Thymus (tissue), 11 donors: ENCODE measurements around the gene ARMC9. TPM values are rescaled to one million over a fixed set of nuclear protein-coding genes. Genes with fewer than 3 reads are reported as not detected.

Experiments
- DNase-seq, 9 donors: peaks; one replicate each; pipeline ENCODE4 v3.0.0-alpha.2; 2013; ENCODE audit warnings: low spot score in 9 of 9, low read depth in 6 of 9, missing footprints in 1 of 9
- H3K27ac ChIP-seq, 2 donors: one replicate each; pipeline ENCODE4 v1.5.1; 2013; ENCODE audit warnings: control low read depth in 1 of 2, low read depth in 1 of 2, low read length in 1 of 2, mild to moderate bottlenecking in 1 of 2, moderate library complexity in 1 of 2
- H3K27me3 ChIP-seq, 2 donors: one replicate each; pipeline ENCODE4 v1.5.1; 2013; ENCODE audit warnings: low read length in 1 of 2; ENCODE audit not compliant: control insufficient read depth in 2 of 2, insufficient read depth in 1 of 2
- H3K36me3 ChIP-seq, 2 donors: one replicate each; pipeline ENCODE4 v1.5.1; 2013; ENCODE audit warnings: low read length in 1 of 2, mild to moderate bottlenecking in 1 of 2, moderate library complexity in 1 of 2; ENCODE audit not compliant: control insufficient read depth in 2 of 2, insufficient read depth in 2 of 2
- H3K4me1 ChIP-seq, 2 donors: one replicate each; pipeline ENCODE4 v1.5.1; 2013; ENCODE audit warnings: low read length in 2 of 2; ENCODE audit not compliant: control insufficient read depth in 2 of 2, insufficient read depth in 2 of 2
- H3K4me3 ChIP-seq, 2 donors: one replicate each; pipeline ENCODE4 v1.5.1; 2013; ENCODE audit warnings: low read length in 2 of 2, control low read depth in 1 of 2, mild to moderate bottlenecking in 1 of 2
- H3K9me3 ChIP-seq, 2 donors: one replicate each; pipeline ENCODE4 v1.5.1; 2013; ENCODE audit warnings: low read length in 1 of 2, mild to moderate bottlenecking in 1 of 2; ENCODE audit not compliant: control insufficient read depth in 2 of 2, insufficient read depth in 1 of 2
- WGBS: extraction: QIAGEN DNeasy Blood & Tissue Kit; methylation state at CpG from one replicate; pipeline ENCODE4 v1.1.7; 2013; 5-methylcytosine and 5-hydroxymethylcytosine counted together
- polyA plus RNA-seq: library from polyadenylated mRNA; stranded (reverse); fragments of 200-250 nt; gene quantifications from one replicate; pipeline ENCODE4 v1.2.3, GENCODE V29; 2013
- total RNA-seq: library from RNA; stranded (reverse); fragments of 120-200 nt; gene quantifications from one replicate; pipeline ENCODE4 v1.2.4, GENCODE V29; 2013
- donor health status: healthy.

The ARMC9 gene
- total and polyA plus RNA-seq, 2 donors, result 5.4 to 5.7 TPM

DNA sequence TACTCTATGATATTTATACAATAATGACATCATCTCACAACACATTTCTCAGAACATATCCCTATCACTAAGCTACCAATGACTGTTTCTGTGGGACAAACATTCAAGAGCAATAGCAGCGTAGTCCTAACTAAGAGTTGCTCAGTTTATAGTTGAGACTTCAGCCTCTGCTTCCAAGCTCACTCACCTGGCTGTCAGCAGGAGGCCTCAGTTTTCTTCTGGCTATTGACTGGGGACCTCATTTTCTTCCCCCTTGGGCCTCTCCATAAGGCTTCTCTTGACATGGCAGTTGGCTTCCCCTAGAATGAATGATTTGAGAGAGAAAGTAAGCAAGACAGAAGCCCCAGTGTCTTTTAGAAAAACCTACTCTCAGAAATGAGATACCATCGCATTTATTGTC, 85.9 kb downstream of the ARMC9 start:
- Histone ChIP-seq H3K36me3 (no peaks in the 10 kb centered on the region), H3K4me1 (no peaks in the 10 kb centered on the region), H3K9me3 (no peaks in the 10 kb centered on the region), H3K4me3 (no peak overlapping the region), H3K27ac (no peak overlapping the region), H3K27me3 (no peaks in the 10 kb centered on the region)
- WGBS, result 98% methylated on average over 2 of the region's 2 CpGs
- no peak for DNase-seq

DNA sequence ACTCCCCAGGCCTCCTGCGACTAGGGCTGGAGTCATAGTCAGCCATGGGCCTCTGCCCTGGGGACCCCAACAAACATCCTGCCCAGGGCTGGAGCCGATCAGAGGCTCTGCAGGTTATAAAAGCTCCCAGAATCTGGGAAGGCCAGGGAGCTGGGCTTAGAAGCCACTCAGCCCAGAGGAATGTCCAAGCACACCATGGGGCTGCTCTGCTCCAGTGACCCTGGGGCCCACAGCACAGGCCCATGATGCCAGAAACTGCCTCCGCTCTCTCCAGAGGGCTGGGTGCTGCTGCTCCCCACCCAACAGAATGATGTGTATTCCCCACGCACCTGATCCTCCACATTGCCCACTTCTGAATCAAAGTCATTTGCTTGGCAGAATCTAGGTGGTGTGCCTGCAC, 88.5 kb downstream of the ARMC9 start:
- Histone ChIP-seq H3K4me3 (no peak overlapping the region), H3K27ac (no peak overlapping the region), H3K36me3 (no peaks in the 10 kb centered on the region), H3K27me3 (no peaks in the 10 kb centered on the region), H3K4me1 (no peaks in the 10 kb centered on the region), H3K9me3 (no peaks in the 10 kb centered on the region)
- no peak for DNase-seq
- WGBS, result 96% methylated on average over 4 of the region's 4 CpGs

DNA sequence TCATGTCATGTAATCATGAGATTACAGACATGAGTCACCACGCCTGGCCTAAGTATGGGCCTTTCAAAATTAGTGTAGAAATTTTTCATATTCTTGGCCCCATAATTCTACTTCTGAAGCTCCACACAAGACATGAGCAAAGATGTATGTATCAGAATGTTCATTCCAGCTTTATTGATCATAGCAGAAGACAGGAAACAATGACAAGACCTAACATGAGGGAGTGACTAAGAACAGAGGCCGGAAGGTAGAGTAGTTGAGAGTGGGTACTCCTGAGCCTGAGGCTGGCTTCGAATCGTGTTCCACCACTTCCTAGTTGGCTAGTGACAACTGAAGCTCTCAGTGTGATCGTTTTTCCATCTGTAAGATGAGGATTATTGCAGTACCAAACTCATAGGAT, 89.3 kb downstream of the ARMC9 start:
- Histone ChIP-seq H3K27me3 (no peaks in the 10 kb centered on the region), H3K4me3 (no peak overlapping the region), H3K36me3 (peaks cover 0 to 2% of the 10 kb centered on the region in 2 donors), H3K27ac (no peak overlapping the region), H3K9me3 (no peaks in the 10 kb centered on the region), H3K4me1 (no peaks in the 10 kb centered on the region)
- no peak for DNase-seq
- WGBS, result 97% methylated on average over 5 of the region's 5 CpGs

DNA sequence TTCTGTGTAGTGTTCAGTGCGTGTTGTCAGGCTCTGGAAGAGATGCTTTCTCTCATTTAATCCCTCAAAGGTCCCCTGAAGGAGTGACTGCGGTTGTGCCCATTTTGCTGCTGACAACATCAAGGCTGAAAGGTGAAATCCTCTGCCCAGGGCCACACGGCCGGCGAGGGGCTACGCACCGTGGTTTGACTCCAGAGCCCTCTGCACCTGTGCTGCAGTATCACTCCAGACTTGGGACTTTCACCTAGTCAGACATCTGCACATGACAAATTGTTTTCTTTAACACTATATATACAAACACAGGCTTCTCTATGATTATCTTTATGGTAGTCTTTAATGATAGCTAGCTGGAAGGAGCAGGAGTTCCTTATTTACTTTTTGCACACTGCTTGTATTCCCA, 90.2 kb downstream of the ARMC9 start:
- 96% methylated on average over 7 of the region's 7 CpGs for WGBS
- H3K4me3 ChIP-seq, result no peak overlapping the region
- no peak overlapping the region for H3K27ac ChIP-seq
- H3K36me3 ChIP-seq, result peaks cover 0 to 2% of the 10 kb centered on the region in 2 donors
- no peaks in the 10 kb centered on the region for H3K27me3 ChIP-seq
- H3K9me3 ChIP-seq, result no peaks in the 10 kb centered on the region
- no peak for DNase-seq
- H3K4me1 ChIP-seq, result no peaks in the 10 kb centered on the region

DNA sequence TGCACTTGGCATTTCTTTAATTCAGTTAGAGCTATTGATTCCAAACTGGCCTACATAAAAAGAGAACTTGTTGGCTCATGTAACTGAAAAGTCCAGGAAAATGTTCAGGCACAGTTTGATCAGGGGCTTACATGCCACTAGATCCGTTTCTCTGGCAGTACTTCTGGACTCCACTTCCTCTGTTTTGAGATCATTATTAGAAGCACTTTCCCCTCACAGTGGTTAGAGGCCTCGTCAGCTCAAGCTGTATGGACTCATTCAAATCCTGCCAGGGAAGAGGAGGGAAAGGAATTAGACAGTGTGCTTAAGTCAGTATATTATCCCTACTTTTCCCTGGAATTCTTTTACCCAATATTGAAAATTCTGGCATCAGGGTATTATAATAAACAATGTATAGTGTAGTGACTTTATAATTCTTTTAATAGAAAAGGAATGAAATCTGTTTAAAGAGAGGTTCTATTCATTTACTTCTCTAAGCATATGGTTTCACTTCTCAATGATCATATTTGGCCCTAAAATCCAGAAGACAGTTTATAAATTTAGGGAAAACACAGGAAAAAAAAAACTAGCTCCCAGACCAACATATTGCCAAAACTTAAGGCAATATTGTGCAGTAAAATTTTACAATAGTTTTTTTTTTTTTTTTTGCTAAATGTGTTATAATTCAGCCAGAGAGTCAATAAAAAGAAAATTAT, 92.0 kb downstream of the ARMC9 start:
- Histone ChIP-seq H3K4me3 (no peak overlapping the region), H3K36me3 (peaks cover 0 to 2% of the 10 kb centered on the region in 2 donors), H3K9me3 (no peaks in the 10 kb centered on the region), H3K27me3 (no peaks in the 10 kb centered on the region), H3K4me1 (peaks cover 0 to 2% of the 10 kb centered on the region in 2 donors), H3K27ac (no peak overlapping the region)
- 86% methylated on average over 2 of the region's 2 CpGs for WGBS
- DNase-seq, result no peak

DNA sequence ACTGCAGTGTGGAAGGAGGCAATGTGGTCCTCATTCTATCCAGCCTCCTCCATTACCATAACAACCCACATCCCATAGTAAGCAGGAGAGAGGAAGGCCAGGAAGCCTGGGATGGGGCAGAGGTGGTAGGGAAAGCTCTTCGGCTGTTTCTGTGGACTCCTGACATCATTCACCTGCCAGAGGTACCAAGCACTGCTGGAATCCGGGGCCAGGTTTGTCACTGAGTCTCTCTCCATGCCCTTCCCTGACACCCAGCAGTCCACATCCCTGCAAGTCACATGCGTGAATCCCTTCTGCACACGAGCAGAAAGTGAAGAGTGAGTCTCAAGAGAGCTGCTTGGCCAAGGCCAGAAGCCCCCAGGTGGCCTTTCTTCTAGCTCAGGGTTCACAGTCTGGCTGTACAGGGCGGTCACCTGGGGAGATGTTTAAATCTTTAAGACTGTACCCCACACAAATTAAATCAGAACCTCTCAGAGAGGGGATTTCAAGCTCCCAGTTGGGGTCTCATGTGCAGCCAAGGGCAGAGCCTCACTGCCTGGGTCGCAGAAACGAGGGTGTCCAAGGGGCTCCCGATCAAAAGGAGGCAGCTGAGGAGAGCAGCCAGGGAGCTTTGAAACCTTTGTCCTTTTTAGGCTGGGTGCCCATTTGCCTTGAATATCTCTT, 94.2 kb downstream of the ARMC9 start:
- DNase-seq, result no peak
- H3K4me3 ChIP-seq, result no peak overlapping the region
- H3K27ac ChIP-seq, result no peak overlapping the region
- H3K9me3 ChIP-seq, result no peaks in the 10 kb centered on the region
- peaks cover 0 to 2% of the 10 kb centered on the region in 2 donors for H3K4me1 ChIP-seq
- no peaks in the 10 kb centered on the region for H3K27me3 ChIP-seq
- 97% methylated on average over 8 of the region's 8 CpGs for WGBS
- peaks cover 0 to 2% of the 10 kb centered on the region in 2 donors for H3K36me3 ChIP-seq

DNA sequence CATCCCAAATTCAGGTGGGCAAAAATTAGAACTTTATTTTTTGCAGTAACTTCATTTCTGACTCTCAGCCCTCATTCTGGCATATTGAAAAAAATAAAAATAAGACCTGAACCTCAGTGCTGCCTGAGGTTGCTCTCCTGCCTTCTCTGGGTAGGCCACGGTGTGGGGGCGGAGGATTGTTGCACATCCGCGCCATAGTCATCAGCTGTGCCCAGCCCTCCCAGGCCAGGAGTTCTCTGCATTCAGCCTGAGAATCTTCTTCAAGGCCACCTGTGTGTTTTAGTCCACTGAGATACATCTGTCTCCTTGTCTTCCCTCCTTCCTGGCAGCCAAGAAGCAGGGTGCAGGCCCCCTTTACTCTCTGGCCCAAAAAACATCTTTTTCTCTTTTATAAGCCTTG, 94.7 kb downstream of the ARMC9 start:
- Histone ChIP-seq H3K4me3 (no peak overlapping the region), H3K27me3 (no peaks in the 10 kb centered on the region), H3K36me3 (peaks cover 0 to 2% of the 10 kb centered on the region in 2 donors), H3K9me3 (no peaks in the 10 kb centered on the region), H3K27ac (no peak overlapping the region), H3K4me1 (peaks cover 0 to 2% of the 10 kb centered on the region in 2 donors)
- WGBS, result 94% methylated on average over 4 of the region's 4 CpGs
- DNase-seq, result no peak

DNA sequence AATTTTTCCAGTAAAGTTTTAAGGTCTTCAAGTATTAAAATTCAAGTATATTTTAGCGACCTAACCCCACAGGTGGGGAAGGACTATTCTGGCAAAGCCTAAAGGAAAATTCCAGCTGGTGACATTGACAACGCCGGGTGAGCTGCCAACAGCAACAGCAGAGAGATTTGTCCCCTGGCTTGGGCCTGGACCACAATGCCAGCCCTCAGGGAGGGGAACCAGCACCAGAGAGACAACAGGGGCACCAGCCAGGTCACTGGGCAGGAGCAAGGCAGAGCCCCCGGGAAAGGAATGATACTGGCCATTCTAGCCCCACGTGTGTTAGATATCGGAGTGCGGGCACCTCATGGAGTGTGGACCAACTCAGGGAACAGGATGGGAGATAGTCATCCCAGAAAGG, 95.7 kb downstream of the ARMC9 start:
- H3K9me3 ChIP-seq, result no peaks in the 10 kb centered on the region
- H3K27ac ChIP-seq, result no peak overlapping the region
- no peak for DNase-seq
- 91% methylated on average over 7 of the region's 7 CpGs for WGBS
- H3K27me3 ChIP-seq, result no peaks in the 10 kb centered on the region
- peaks cover 0 to 2% of the 10 kb centered on the region in 2 donors for H3K36me3 ChIP-seq
- H3K4me3 ChIP-seq, result no peak overlapping the region
- H3K4me1 ChIP-seq, result peaks cover 0 to 2% of the 10 kb centered on the region in 2 donors

DNA sequence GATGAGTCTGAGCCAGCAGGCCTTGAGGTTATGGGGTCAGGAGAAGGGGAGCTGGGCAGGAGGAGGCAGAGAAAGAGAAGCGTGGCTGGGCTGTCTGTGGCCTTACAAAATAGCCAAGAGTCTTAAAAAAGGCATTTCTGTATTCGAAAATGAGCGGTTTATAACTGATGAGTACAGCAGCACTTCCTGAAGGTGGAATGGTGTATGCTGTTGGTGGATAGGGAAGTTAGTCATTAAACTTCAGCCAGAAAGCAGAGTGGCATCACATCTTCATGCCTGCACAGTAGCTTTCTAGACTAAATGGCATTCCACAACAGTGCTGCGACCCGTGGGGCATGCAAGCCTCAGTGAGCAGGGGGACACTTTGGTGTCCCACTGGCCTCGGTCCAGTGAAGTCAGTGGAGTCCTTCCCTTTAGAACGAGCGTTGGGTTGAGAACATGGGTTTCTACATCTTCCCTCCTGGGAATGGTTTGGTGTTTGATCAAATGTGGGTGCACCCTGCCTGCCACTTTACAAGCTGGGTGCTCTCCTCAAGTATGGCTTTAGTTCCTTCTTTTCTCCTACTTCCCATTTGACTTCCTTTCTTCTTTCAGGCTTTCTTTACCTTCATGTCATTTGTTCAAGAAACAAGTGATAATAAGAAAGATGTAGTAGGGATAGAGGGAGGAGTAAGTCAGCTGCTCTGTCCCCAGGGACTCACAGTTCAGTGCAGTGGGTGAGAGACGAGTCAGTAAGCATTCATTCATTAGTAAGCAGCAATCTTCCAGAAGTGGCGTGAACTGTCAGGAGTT, 96.3 kb downstream of the ARMC9 start:
- no peak for DNase-seq
- H3K36me3 ChIP-seq, result peaks cover 0 to 2% of the 10 kb centered on the region in 2 donors
- no peak overlapping the region for H3K27ac ChIP-seq

More for the DNA sequence above, 96.3 kb downstream of the ARMC9 start:
- H3K9me3 ChIP-seq, result no peaks in the 10 kb centered on the region
- no peak overlapping the region for H3K4me3 ChIP-seq
- 91% methylated on average over 10 of the region's 10 CpGs for WGBS
- no peaks in the 10 kb centered on the region for H3K27me3 ChIP-seq
- peaks cover 0 to 2% of the 10 kb centered on the region in 2 donors for H3K4me1 ChIP-seq
